ENCODE results near the gene ZNF829.

GRCh38 chr19:36847968-36848367 is 68.1 kb downstream of the ZNF829 start:
- TF ChIP-seq CTCF (IDR thresholded peaks at IDR 0.05) (no peak), EP300 (IDR thresholded peaks at IDR 0.05) (no peak)
